HG02852 (cell line): Measurements from ENCODE around the gene GPR55.
"Not testable (repeated sequence)": the region's sequence is repeated elsewhere in the genome, so short reads cannot be mapped to it uniquely, and the experiment has no call there.

Experiments used
- ATAC-seq: cut with Tn5 transposase; IDR thresholded peaks from one replicate; pipeline ENCODE4 v1.9.1; 2021; ENCODE audit warnings: mild to moderate bottlenecking, moderate library complexity; ENCODE audit not compliant: unreplicated experiment

GPR55 gene

GRCh38 chr2:230924470-230925341 is at the start of gene GPR55:
Gene GPR55 (minus strand): TSS chr2:230925242. CDS start chr2:230910962, 14,280 bp downstream.
- peak; percentile 34 for ATAC-seq

GRCh38 chr2:230974096-230974913 is 49.3 kb upstream of the GPR55 start:
- peak; percentile 74 for ATAC-seq

GRCh38 chr2:230972046-230972445 is 47.0 kb upstream of the GPR55 start:
- no peak for ATAC-seq

- ATAC-seq, result no peak
Measured at GRCh38 chr2:230969659-230970015, 44.6 kb upstream of the GPR55 start.

DNA sequence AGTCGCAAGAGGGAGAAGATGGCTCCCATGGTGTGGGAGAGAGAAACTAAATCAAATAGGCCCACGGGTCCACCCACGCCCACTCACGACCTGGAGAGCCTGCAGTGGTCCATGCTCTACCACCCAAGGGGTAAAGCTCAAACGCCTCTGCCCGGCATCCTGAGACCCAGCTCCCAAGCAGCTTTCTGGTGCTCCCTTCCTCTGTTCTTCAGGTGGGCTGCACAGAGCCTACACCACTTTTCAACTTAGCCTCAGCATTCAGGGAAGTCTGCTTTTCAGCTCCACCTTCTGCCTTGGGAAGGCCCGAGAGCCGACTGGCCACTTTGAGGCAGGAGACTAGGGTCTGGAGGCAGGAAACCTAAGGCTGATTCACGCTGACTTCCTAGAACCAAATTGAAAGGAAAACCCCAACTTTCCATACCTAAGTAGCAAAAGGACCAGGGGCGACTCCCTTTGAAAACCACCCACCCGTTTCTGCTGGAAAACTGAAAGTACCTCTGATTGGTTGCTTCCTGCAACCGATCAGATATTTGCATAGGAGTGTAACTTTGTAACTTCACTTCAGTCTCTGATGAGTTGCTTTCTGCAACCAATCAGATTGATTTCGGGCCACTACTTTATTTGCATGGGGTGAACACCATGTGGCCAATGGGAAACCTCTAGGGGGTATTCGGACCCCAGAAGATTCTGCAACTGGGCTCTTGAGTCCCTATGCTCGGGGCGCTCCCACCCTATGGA is 44.0 kb upstream of the GPR55 start:
- no peak for ATAC-seq

DNA sequence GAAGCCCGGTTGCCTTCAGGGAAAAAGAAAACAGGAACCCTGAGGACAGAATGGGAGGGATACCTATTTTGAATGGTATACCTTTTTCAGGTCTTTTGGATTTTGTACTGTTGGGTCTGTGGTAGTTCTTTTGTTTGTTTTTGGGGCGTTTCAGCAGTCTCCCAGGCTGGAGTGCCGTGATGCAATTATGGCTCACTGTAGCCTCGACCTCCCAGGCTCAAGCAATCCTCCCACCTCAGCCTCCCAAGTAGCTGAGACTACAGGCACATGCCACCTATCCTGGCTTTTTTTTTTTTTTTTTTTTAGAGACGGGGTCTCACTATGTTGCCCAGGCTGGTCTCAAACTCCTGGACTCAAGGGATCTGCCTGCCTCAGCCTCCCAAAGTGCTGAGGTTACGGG is 43.3 kb upstream of the GPR55 start:
- ATAC-seq, result not testable (repeated sequence)

- no peak for ATAC-seq
Measured at GRCh38 chr2:230967113-230967512, 42.1 kb upstream of the GPR55 start.

DNA sequence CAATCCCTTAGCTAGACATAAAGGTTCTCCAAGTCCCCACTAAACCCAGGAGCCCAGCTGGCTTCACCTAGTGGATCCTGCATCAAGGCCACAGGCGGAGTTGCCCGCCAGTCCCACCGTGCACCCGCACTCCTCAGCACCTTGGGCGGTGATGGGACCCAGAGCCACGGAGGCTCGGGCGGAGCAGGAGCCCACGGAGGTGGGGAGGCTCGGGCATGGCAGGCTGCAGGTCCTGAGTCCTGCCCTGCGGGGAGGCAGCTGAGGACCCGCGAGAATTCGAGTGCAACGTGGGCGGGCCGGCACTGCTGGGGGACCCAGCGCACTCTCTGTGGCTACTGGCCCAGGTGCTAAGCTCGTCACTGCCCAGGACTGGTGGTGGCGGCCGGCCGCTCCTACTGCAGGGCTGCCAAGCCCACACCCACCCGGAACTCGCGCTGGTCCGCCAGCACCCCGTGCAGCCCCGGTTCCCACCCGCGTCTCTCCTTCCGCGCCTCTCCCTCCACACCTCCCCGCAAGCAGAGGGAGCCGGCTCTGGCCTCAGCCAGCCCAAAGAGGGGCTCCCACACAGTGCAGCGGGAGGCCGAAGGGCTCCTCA is 39.2 kb upstream of the GPR55 start:
- no peak for ATAC-seq

DNA sequence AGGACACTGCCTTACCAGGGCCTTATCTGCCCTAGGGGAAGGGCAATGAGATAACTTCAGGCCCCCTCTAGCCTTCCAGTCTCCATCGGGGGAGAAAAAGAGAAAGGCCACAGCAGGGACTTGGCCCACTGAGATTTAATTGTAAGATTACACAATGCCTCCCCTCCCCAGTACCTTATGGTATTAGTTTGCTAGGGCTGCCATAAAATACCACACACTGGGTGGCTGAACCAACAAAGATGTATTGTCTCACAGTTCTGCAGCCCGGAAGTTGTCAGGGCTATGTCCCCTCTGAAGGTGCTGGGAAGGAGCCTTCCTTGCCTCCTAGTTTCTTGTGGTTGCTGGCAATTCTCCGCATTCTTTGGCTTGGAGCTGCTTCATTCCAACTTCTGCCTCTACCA is 36.0 kb upstream of the GPR55 start:
- ATAC-seq, result no peak

GRCh38 chr2:230960026-230960425 is 35.0 kb upstream of the GPR55 start:
- no peak for ATAC-seq

- ATAC-seq, result no peak
Measured at GRCh38 chr2:230958820-230959756, 34.0 kb upstream of the GPR55 start.

- no peak for ATAC-seq
Measured at GRCh38 chr2:230957756-230958391, 32.8 kb upstream of the GPR55 start.

GRCh38 chr2:230956827-230957755 is 32.0 kb upstream of the GPR55 start:
- ATAC-seq, result peak; percentile 70

DNA sequence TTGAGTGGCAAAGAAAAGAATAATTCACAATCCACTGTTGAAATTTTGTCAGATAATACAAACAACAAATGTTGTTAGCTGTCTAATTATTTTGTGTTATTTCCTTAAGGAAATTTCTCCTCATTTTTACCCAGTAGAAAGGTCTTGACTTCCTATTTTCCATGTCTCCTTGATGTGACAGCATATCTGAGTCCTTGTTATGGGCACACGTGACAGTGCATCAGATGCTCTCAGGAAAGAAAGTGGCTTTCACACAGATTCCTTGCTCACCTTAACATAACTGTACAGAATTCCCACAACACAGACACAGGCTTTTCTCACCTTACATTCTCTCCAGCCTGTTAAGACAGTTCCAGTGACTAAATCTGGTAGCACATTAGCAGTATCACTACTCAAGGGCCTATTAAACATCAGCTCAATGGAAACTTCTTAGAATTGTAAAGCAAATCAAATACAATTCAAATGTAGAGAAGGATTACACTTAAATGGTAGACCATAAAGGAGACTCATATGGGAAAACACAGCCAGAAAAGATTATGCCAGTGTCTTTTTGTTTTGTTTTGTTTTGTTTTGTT is 30.2 kb upstream of the GPR55 start:
- no peak for ATAC-seq

- no peak for ATAC-seq
Measured at GRCh38 chr2:230954746-230955145, 29.7 kb upstream of the GPR55 start.

GRCh38 chr2:230953845-230954244 is 28.8 kb upstream of the GPR55 start:
- peak; percentile 29 for ATAC-seq

DNA sequence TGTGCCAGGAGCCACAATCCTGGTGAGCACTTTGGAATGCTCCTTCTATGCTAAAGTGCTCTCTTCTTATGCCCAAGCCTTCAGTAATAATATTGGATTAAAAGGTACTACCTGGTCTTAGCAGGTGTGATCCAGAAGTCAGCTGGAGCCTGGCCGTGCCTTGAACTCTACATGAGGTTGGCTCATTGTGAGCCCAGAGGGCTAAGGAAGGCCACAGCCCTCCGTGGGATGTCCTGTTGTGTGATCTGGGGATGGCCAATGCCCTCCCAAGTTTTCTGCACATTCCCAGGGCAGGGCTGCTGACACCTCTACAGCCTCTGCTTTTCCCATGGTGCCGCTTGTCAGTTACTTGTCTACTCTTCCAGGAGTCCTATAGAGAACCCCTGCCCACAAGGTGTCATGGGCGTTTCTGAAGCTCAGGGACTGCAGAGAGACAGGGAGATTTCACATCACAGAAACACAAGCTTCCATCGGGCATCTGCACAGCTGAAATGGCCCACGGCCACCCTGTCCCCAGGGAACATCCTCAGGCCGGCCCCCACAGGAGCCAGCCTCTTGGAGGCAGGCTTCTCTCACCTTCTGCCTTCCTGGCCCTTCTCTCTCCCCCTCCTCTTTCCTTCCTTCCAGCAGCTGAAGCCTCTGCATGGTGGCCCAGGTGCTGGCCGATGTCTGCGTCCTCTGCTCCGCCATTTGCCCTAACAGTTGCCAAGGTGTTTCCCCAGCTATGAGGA is 27.3 kb upstream of the GPR55 start:
- ATAC-seq, result no peak
